Pancreas (tissue), 10 donors: ENCODE measurements around the gene METRN. TPM values are rescaled to one million over a fixed set of nuclear protein-coding genes. Genes with fewer than 3 reads are reported as not detected.
A peak's percentile ranks its signal among the peaks of the same experiment; 100 is the strongest.

Experiments used
- ATAC-seq, 4 donors: fragments of 200-7000 bp; cut with Tn5 transposase; one replicate each; pipeline versions ENCODE4 v1.8.0 to v1.9.1; 2020; ENCODE audit warnings: mild to moderate bottlenecking in 4 of 4, moderate library complexity in 4 of 4
- DNase-seq, 6 donors: peaks; one replicate each; pipeline ENCODE4 v3.0.0-alpha.2; 2020
- FAIRE-seq: peaks from 2 replicates; lab custom pipeline; 2012; peaks lifted over from hg19 to GRCh38; lab: Jason Lieb, UNC
- H3K27ac ChIP-seq, 4 donors: fragments of 200-600 bp; sonication (generic); 1 replicate in 3 of 4; 2 replicates in 1 of 4; pipeline versions ENCODE4 v1.5.0 to v1.8.0; 2020
- H3K27me3 ChIP-seq, 4 donors: fragments of 200-600 bp; one replicate each; pipeline ENCODE4 v1.8.0; 2021
- H3K36me3 ChIP-seq, 3 donors: fragments of 200-600 bp; sonication (generic) in 1 of 3; one replicate each; pipeline versions ENCODE4 v1.5.0 to v1.8.0; 2020 to 2021
- H3K4me1 ChIP-seq, 3 donors: fragments of 200-600 bp; one replicate each; pipeline ENCODE4 v1.8.0; 2021
- H3K4me3 ChIP-seq, 4 donors: fragments of 200-600 bp; sonication (generic) in 2 of 4; one replicate each; pipeline versions ENCODE4 v1.5.0 to v1.8.0; 2020 to 2021
- H3K9me3 ChIP-seq, 4 donors: fragments of 200-600 bp; one replicate each; pipeline ENCODE4 v1.8.0; 2021
- WGBS, 2 donors: extraction: QIAGEN DNeasy Blood & Tissue Kit; methylation state at CpG; one replicate each; pipeline ENCODE4 v1.1.7; 2013; 5-methylcytosine and 5-hydroxymethylcytosine counted together
- intact Hi-C, 3 donors: fragments of 100-400 bp; cut with DNase I; formaldehyde crosslinking; loops; one replicate each; pipeline versions ENCODE4 v1.11.1 to v1.14.2; 2022
- polyA plus RNA-seq, 2 donors: library from polyadenylated mRNA; stranded (reverse); fragments of 200-250 nt; gene quantifications; one replicate each; pipeline ENCODE4 v1.2.3, GENCODE V29; 2013
- total RNA-seq, 6 donors: library from RNA; stranded (reverse); fragmentation: NEBNext Ultra II Directional in 4 of 6; extraction: Animal tissue kit (Norgen Biotek cat#: 25700) in 4 of 6; gene quantifications; one replicate each; pipeline versions ENCODE4 v1.2.1 to v1.2.4, GENCODE V29; 2021 to 2023
- TF ChIP-seq, protein P1 (sequence below), 4 donors: fragments of 200-600 bp; sonication (generic) in 3 of 4; IDR thresholded peaks; one replicate each; pipeline versions ENCODE4 v1.5.0 to v1.8.0; 2021; ENCODE audit warnings: antibody characterized with exemption in 4 of 4
- donor health status: healthy with polysubstance abuse.
- donor health status: DM: no; HTN: no; CAD: no; lungs with moderate emphysema.
- donor health status: DM: no; HTN: no; CAD: no.
- donor health status: control.
- donor health status: control.
- donor health status: Bipolar disorder and iron deficiency.
- donor health status: DM: yes; HTN: yes; CAD: no.
- donor health status: DM: no; HTN: no; CAD: no.
- donor health status: DM: no; HTN: no; CAD: no.
- donor health status: DM: yes; HTN: yes; CAD: no.

Gene METRN
- total and polyA plus RNA-seq, 8 donors = 27.6 to 82.0 (median 42.2) TPM

DNA sequence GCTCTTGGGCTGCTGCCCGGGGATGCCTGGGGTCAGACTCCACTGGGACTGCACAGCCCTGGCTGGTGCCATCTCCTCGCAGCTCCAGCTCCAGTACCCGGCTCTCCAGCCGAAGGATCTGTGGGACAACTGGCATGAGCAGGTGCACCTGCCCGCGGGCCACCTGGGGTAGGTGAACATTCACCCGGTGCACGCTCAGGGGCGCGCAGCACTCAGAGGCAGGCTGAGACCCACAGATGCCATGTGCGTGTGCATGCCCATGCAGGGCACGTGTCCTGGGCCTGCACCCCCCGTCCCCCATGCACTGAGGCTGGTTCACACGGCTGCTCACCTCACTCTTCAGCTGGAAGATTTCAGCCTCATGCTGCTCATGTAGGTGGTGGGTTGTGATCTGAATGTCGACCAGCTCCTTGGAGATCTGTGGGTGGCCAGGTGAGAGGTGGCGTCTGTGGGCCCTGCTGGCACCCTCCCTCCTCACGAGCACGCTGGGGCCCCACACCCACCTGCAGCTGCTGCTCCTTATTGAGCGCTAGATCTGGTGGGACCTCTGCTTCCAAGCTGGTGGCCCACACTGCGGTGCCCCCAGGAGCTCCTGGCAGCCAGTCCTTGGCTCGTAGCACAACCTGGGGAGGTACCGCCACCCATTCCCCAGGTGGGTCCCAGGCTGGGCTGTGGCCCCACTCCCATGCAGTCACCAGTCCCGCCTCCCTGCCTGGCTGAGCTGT, 10.7 kb downstream of the METRN start:
- Histone ChIP-seq H3K4me3 (no peak overlapping the region), H3K9me3 (no peaks in the 10 kb centered on the region), H3K4me1 (peaks cover 9 to 22% (median 17%) of the 10 kb centered on the region in 3 donors), H3K27me3 (no peaks in the 10 kb centered on the region), H3K36me3 (no peaks in the 10 kb centered on the region), H3K27ac (no peak overlapping the region)
- intact Hi-C loops = no loop called here
- DNase-seq (peak in 2 of 6 donors; percentile 33 to 80), FAIRE-seq (no peak), ATAC-seq (no peak)
- TF ChIP-seq, protein P1, sequence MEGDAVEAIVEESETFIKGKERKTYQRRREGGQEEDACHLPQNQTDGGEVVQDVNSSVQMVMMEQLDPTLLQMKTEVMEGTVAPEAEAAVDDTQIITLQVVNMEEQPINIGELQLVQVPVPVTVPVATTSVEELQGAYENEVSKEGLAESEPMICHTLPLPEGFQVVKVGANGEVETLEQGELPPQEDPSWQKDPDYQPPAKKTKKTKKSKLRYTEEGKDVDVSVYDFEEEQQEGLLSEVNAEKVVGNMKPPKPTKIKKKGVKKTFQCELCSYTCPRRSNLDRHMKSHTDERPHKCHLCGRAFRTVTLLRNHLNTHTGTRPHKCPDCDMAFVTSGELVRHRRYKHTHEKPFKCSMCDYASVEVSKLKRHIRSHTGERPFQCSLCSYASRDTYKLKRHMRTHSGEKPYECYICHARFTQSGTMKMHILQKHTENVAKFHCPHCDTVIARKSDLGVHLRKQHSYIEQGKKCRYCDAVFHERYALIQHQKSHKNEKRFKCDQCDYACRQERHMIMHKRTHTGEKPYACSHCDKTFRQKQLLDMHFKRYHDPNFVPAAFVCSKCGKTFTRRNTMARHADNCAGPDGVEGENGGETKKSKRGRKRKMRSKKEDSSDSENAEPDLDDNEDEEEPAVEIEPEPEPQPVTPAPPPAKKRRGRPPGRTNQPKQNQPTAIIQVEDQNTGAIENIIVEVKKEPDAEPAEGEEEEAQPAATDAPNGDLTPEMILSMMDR (IDR thresholded peaks at IDR 0.05) = no peak
- 46 to 60% methylated on average over 23 of the region's 23 CpGs for WGBS, 2 donors

DNA sequence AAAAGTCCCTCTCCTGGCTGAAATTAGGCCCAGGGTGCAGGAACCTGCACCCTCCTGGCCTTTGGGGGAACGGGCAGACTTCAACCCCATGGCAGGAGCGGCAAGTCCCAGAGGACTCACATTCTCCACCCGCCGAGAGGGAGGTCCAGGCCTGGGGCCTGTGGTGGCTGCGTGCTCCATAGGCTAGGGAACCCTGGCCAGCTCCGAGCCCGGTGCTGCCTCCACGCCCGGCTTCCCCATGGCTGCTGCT, 11.2 kb downstream of the METRN start:
- Histone ChIP-seq H3K9me3 (no peaks in the 10 kb centered on the region), H3K4me3 (peak overlapping the region in 1 of 4 donors; percentile 49)
- 8% methylated on average over 9 of the region's 9 CpGs for WGBS, 2 donors

DNA sequence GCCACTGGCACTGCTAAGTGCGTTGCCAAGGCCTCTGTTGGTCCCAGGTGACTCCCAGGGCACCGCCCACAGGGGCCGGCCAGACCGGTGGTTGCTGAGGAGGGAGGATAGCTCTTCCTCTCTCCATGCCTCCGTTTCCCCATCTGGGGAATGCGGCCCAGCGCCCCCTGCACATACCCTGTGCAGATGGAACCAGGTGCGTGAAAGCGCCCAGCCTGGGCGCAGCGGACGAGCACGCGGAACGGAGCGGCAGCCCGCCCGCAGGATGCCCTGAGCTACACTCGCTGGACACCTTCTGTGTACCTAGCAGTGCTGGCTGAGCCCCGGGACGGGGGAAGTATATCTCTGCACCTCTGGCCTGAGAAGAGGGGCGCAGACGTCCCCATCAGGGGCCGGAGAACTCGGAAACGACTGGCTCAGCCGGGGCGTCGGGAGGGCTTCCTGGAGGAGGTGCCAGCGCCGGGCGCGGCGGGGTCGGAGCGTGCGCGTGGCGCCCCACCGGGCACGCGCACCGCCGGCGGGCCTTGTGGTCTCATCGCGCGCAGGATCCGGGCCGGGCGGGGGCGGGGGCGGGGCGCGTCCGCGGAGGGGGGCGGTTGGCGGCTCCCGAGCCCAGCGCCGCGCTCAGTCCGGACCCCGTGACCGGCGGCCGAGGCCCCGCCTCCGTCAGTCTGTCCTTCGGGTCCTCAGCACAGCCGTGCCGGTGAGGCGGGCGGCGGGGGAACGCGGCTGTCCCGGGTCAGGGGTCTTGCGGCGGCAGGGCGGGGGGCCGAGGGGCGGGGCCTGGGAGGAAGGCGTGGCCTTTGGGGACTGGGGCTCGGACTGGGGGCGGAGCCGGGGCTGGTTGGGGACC, 11.7 kb downstream of the METRN start, which contains the start of the genes CCDC78 and HAGHL:
TSS of gene CCDC78 (minus strand) at position 6 of the 853 bp plus-strand sequence. CDS start 76 bp downstream, outside the sequence.
TSS of gene HAGHL (plus strand) at position 669 of the 853 bp plus-strand sequence. CDS start 404 bp downstream, outside the sequence.
- TF ChIP-seq, protein P1 (IDR thresholded peaks at IDR 0.05) = no peak
- no peak within 1 kb of the TSS for H3K27ac ChIP-seq

More for the DNA sequence above, 11.2 kb downstream of the METRN start:
- H3K27ac ChIP-seq = no peak overlapping the region
- TF ChIP-seq, protein P1 (IDR thresholded peaks at IDR 0.05) = no peak
- no peaks in the 10 kb centered on the region for H3K36me3 ChIP-seq
- FAIRE-seq (no peak), ATAC-seq (no peak), DNase-seq (no peak)
- no peaks in the 10 kb centered on the region for H3K27me3 ChIP-seq
- peaks cover 9 to 22% (median 17%) of the 10 kb centered on the region in 3 donors for H3K4me1 ChIP-seq
- intact Hi-C loops = no loop called here

DNA sequence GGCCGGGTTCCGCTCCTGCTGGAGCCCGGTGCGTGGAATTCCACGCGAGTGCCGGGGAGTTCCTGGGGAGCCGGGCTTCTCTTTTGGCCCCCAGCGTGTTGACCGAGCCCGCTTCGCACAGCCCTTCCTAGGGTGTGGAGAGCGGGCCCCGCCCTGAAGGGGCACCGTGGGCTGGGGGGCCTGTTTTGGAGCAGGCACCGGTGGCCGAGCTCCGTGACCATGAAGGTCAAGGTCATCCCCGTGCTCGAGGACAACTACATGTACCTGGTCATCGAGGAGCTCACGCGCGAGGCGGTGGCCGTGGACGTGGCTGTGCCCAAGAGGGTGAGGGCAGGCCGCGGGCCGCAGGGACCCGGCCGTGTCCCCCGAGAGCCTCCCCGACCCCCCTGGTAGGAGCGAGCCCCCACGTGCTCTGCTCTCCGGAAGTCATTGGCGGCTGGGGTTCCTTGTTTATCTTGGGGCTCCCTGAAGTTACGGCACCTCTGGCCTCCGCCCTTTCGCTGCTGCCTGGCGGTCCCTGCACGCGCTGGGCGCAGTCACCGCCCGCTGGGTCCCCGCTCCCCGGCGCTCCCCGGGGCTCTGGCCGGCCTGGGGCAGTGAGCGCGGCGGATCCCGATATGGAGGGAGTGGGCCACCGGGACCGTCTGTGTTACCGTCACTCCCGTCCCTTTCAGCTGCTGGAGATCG, 12.5 kb downstream of the METRN start:
- Histone ChIP-seq H3K9me3 (no peaks in the 10 kb centered on the region), H3K4me1 (peaks cover 9 to 16% (median 14%) of the 10 kb centered on the region in 3 donors), H3K27me3 (no peaks in the 10 kb centered on the region), H3K4me3 (peak overlapping the region; percentile 14 to 49 (median 22)), H3K36me3 (peaks cover 0 to 6% (median 0%) of the 10 kb centered on the region in 3 donors), H3K27ac (no peak overlapping the region)
- intact Hi-C loops = no loop called here
- WGBS, 2 donors = 0 to 1% methylated on average over 48 to 61 of the region's 61 CpGs
- TF ChIP-seq, protein P1 (IDR thresholded peaks at IDR 0.05) = no peak
- ATAC-seq (peak in 2 of 4 donors; percentile 3 to 8), DNase-seq (peak in 4 of 6 donors; percentile 5 to 84 (median 56)), FAIRE-seq (no peak)

More for the DNA sequence above, 11.7 kb downstream of the METRN start, which contains the start of the genes CCDC78 and HAGHL:
- DNase-seq = peak in 4 of 6 donors; percentile 50 to 84 (median 74)
- peaks cover 9 to 19% (median 15%) of the 10 kb centered on the region in 3 donors for H3K4me1 ChIP-seq
- peak in 3 of 4 donors; percentile 21 to 62 (median 28) for ATAC-seq
- H3K9me3 ChIP-seq = no peaks in the 10 kb centered on the region
- H3K27me3 ChIP-seq = no peaks in the 10 kb centered on the region
- WGBS, 2 donors = 1 to 2% methylated on average over 38 to 88 of the region's 88 CpGs
- FAIRE-seq = no peak
- no peaks in the 10 kb centered on the region for H3K36me3 ChIP-seq
- intact Hi-C loops = no loop called here
- peak within 1 kb of the TSS; percentile 14 to 49 (median 22) for H3K4me3 ChIP-seq
